Activated naive CD8-positive, alpha-beta T cell treated with anti-CD3 and anti-CD28 coated beads, Interleukin-2, amount 50 U/mL, for 24 hours (primary cell): Measurements from ENCODE around the gene NMRK2.

Source experiments
- ATAC-seq: fragments of 150-1000 bp; cut with Tn5 transposase; one replicate; pipeline ENCODE4 v1.10.0; 2021
- DNase-seq: peaks from one replicate; pipeline ENCODE4 v3.0.0; 2021
- H3K27ac Mint-ChIP-seq: one replicate; pipeline ENCODE4 v1.8.0; 2021; ENCODE audit warnings: mild to moderate bottlenecking, mixed read lengths
- H3K27me3 Mint-ChIP-seq: one replicate; pipeline ENCODE4 v1.8.0; 2021; ENCODE audit warnings: mixed read lengths
- H3K36me3 Mint-ChIP-seq: one replicate; pipeline ENCODE4 v1.8.0; 2021; ENCODE audit warnings: low read depth, mixed read lengths
- H3K4me1 Mint-ChIP-seq: one replicate; pipeline ENCODE4 v1.8.0; 2021; ENCODE audit warnings: mixed read lengths
- H3K4me3 Mint-ChIP-seq: one replicate; pipeline ENCODE4 v1.8.0; 2021; ENCODE audit warnings: mild to moderate bottlenecking, moderate library complexity, mixed read lengths
- H3K9me3 Mint-ChIP-seq: one replicate; pipeline ENCODE4 v1.8.0; 2021; ENCODE audit warnings: mixed read lengths

NMRK2 gene

DNA sequence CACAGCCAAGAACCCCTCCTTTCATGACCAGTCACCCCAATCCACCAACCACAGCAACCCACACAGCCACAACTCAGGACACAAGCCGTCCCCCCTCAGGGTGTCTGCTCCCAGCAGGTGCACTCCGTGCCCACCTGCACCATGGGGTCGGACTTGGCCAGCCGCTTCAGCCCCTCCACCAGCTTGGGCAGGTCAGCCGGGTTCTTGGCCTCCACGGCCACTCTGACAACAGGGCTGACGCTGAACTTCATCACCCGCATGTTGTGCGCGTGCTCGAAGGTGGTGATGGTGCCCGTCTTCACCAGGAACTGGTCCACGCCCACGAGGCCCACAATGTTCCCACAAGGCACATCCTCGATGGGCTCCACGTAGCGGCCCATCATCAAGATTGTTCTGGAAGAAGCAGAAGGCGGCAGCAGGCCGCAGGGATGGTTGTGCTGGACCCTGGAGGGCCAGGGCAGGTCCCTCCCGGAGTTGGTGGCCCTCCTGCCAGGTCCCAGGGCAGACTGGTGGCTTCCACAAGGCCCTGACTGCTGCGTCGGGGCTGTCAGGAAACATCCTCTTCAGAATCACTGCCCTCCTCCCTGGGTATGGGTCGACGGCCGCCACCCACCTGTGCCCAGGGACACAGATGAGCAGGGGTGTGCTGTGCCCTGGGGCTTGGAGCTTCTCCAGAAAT, 46.9 kb downstream of the NMRK2 start:
- peak overlapping the region; percentile 45 for H3K4me3 Mint-ChIP-seq
- DNase-seq (no peak), ATAC-seq (no peak)
- H3K9me3 Mint-ChIP-seq: no peaks in the 10 kb centered on the region
- peaks cover 90% of the 10 kb centered on the region for H3K36me3 Mint-ChIP-seq
- peaks cover 56% of the 10 kb centered on the region for H3K4me1 Mint-ChIP-seq
- H3K27me3 Mint-ChIP-seq: no peaks in the 10 kb centered on the region
- peak overlapping the region; percentile 73 for H3K27ac Mint-ChIP-seq

GRCh38 chr19:3980353-3981251, 47.7 kb downstream of the NMRK2 start:
- H3K4me1 Mint-ChIP-seq: peaks cover 59% of the 10 kb centered on the region
- peaks cover 89% of the 10 kb centered on the region for H3K36me3 Mint-ChIP-seq
- peak overlapping the region; percentile 98 for H3K27ac Mint-ChIP-seq

GRCh38 chr19:3981373-3981735, 48.5 kb downstream of the NMRK2 start:
- peak overlapping the region; percentile 98 for H3K27ac Mint-ChIP-seq
- H3K27me3 Mint-ChIP-seq: peaks cover 1% of the 10 kb centered on the region
- no peak for DNase-seq
- peak overlapping the region; percentile 98 for H3K4me3 Mint-ChIP-seq
- H3K36me3 Mint-ChIP-seq: peaks cover 82% of the 10 kb centered on the region
- peaks cover 61% of the 10 kb centered on the region for H3K4me1 Mint-ChIP-seq
- ATAC-seq: no peak
- H3K9me3 Mint-ChIP-seq: no peaks in the 10 kb centered on the region

More at GRCh38 chr19:3980353-3981251, 47.7 kb downstream of the NMRK2 start:
- DNase-seq (no peak), ATAC-seq (no peak)
- peaks cover 1% of the 10 kb centered on the region for H3K27me3 Mint-ChIP-seq
- peak overlapping the region; percentile 98 for H3K4me3 Mint-ChIP-seq
- H3K9me3 Mint-ChIP-seq: no peaks in the 10 kb centered on the region

DNA sequence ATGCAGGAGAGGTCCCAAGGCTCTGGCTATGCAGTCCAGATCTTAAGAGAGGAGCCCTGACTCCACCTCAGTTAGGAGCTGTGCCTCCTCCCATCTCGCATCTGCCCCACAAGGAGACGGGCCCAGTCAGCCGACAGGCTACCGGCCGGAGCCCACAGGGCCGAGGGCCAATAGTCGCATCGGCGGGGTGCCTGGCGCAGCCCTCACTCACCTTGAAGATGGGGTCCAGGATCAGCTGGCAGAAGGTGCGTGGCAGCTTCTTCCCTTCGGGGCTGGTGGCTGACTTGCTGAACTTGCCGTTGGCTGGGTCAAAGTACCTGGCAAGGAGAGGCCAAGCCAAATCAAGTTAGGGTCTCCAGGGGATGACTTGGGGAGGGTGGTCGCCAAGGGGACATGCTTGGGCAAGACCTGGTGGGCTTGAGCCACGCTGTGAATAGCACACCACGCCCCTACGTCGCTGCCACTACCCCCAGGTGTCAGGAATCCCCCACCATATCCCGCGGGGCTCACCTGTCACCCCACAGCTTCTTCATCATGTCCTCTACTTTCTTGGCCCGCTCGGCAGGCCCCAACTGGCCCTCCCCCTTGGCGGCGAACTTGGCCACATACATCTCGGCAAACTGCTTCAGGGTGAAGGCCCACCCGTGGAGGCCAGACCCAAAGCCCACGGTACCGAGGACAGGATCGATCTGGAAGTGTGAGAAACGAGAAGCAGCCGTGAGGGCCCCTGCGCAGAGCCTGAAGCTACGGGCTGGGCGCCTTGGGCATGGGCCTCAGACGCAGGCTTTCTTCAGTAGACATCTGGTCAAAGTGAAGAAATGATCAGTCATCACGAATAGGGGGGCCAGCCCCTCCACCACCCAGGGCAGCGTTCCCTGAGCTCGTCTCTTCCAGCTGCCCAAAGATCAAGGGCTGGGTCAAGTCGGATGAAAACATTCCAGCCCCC, 49.1 kb downstream of the NMRK2 start:
- Mint-ChIP-seq H3K27me3 (peaks cover 1% of the 10 kb centered on the region), H3K27ac (peak overlapping the region; percentile 98), H3K9me3 (no peaks in the 10 kb centered on the region), H3K4me1 (peaks cover 65% of the 10 kb centered on the region), H3K4me3 (peak overlapping the region; percentile 98), H3K36me3 (peaks cover 76% of the 10 kb centered on the region)
- no peak for DNase-seq
- no peak for ATAC-seq

GRCh38 chr19:3982701-3983541, 50.1 kb downstream of the NMRK2 start:
- Mint-ChIP-seq H3K36me3 (peaks cover 67% of the 10 kb centered on the region), H3K27me3 (peaks cover 1% of the 10 kb centered on the region), H3K9me3 (no peaks in the 10 kb centered on the region), H3K27ac (peak overlapping the region; percentile 98), H3K4me3 (peak overlapping the region; percentile 98), H3K4me1 (peaks cover 72% of the 10 kb centered on the region)
- ATAC-seq (peak; percentile 11), DNase-seq (no peak)

DNA sequence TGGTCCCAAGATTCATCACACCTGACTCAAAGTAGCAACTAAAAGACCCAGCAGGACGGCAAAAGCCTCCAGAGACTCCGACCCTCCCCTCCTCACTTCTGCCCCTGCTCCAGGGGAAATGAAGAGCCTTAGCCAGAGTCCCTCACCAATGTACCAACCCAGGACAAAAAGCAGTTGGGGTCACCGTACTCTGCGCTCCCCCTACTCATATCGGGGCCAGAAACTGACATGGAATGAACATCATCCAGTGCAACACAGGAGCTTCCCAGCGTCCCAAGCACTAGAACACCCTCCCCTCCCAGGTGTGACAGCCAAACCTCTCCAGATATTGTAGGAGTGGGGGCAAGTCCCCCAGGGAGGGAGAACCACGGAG, 50.7 kb downstream of the NMRK2 start:
- ATAC-seq (no peak), DNase-seq (no peak)
- Mint-ChIP-seq H3K36me3 (peaks cover 63% of the 10 kb centered on the region), H3K27ac (peak overlapping the region; percentile 98), H3K4me1 (peaks cover 72% of the 10 kb centered on the region), H3K4me3 (peak overlapping the region; percentile 98), H3K27me3 (peaks cover 1% of the 10 kb centered on the region), H3K9me3 (no peaks in the 10 kb centered on the region)

DNA sequence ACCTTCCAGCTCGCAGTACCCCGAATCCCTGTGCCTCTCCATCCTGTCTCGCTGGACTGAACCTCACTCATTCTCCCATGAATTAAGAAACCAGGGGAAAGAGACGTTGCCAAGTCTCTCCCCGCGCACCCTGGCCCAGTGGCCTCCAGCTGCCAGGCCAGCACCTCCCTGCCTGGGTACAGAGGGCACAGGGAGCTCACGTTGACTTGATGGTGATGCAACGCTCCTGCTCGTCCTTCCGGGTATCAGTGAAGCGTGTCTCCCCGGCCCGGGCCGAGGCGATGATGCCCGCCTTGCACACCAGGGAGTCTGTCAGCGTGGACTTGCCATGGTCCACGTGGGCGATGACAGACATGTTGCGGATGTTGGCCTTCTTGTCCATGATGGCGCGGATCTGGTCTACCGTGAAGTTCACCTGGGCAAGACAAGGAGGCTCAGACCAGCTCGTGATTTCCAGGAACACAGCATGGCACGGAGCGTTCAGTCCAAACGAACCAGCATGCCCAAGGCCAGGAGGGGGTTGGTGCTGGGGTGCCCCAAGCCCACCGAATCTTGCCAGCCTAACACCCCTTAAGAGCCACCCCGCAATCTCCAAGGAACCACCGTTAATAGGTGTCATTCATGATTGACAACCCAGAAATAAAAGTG, 51.2 kb downstream of the NMRK2 start:
- no peak for ATAC-seq
- H3K36me3 Mint-ChIP-seq: peaks cover 60% of the 10 kb centered on the region
- H3K9me3 Mint-ChIP-seq: no peaks in the 10 kb centered on the region
- H3K4me1 Mint-ChIP-seq: peaks cover 70% of the 10 kb centered on the region
- peak overlapping the region; percentile 98 for H3K4me3 Mint-ChIP-seq
- H3K27ac Mint-ChIP-seq: peak overlapping the region; percentile 98
- no peak for DNase-seq
- H3K27me3 Mint-ChIP-seq: peaks cover 1% of the 10 kb centered on the region

DNA sequence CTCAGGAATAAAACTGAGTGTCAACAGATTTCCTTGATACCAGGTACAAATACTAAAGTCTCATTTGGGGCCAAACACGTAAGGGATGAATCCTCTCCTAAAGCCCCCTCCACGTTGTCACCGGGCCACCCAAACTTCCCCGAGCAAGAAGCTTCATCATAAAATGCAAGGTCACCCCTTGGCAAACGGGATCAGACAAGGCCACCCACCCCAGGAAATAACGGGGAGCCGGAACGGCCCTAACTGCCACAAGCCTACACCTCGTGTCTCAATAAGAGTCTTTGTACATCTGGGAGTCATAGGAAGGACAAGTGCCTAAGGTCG, 51.7 kb downstream of the NMRK2 start:
- ATAC-seq: no peak
- Mint-ChIP-seq H3K36me3 (peaks cover 55% of the 10 kb centered on the region), H3K27ac (peak overlapping the region; percentile 98)

DNA sequence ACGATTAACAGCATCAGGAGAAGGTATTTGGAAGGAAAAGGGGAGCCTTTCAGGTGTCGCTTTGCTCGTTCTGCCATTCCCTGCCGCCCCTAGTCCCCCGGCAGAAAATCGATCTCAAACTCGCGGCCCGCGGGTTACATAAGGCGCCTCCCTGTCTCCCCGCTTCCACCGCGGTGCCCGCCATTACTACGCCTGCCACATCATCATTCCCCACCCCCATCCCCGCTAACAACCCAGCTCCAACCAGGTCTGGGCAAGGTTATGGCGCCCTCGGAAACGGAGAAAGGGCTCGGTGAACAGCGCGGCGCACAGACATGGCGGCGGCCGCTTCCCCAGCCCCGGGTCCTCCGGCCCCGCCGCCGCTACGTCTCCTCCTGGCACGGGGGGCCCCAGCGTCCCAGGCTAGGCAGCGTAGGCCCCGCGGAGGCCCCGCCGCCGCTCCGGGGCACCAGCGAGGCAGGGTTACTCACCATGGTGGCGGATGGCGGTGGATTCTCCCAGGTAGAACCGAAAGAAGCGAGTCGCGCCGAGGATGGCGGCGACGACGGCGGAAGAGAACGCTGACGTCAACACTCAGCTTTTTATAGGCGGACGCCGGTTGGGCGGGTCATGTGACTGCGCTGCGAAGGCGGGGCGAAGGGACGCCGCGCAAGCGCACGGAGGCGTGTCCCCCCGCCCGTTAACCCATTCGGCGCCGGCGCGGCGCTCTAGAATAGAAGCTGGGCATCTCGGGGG, 52.2 kb downstream of the NMRK2 start, which contains the start of gene EEF2:
Gene EEF2 (minus strand): TSS at position 556 of the 735 bp plus-strand sequence. CDS start 83 bp downstream, at position 473.
- DNase-seq: peak; percentile 92
- ATAC-seq: peak; percentile 22
- Mint-ChIP-seq H3K9me3 (no peaks in the 10 kb centered on the region), H3K4me3 (peak within 1 kb of the TSS; percentile 98), H3K27ac (peak within 1 kb of the TSS; percentile 98), H3K4me1 (peaks cover 66% of the 10 kb centered on the region), H3K27me3 (peaks cover 1% of the 10 kb centered on the region), H3K36me3 (peaks cover 51% of the 10 kb centered on the region)

More for the DNA sequence above, 51.7 kb downstream of the NMRK2 start:
- Mint-ChIP-seq H3K4me1 (peaks cover 69% of the 10 kb centered on the region), H3K4me3 (peak overlapping the region; percentile 98), H3K9me3 (no peaks in the 10 kb centered on the region), H3K27me3 (peaks cover 1% of the 10 kb centered on the region)
- no peak for DNase-seq

DNA sequence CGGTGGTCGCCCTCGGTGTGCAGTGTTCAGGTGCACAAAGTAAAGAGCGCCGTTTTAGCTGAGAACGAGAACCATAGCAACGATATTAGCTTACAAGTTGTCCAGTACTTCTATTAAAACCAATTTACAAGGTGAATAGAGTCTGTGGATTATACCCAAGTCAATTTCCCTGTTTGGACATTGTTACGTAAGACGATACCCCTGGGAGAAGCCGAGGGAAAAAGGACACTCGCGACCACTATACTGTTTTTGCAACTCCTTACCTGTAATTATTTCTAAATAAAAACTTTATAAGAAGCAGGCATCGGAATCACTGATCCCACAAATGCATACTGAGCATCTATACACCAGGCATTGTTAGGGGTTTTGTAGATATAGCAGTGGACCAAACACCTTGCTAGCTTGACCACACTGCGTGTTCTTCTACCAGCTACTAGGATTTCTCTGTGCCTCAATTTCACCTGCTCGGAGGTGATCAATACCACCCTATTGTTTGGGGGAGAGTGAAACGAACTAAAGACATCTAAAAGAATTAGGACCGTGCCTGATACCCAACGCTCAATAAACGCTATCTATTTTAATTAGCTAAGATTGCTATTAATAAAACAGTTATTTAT, 52.9 kb downstream of the NMRK2 start:
- peaks cover 45% of the 10 kb centered on the region for H3K36me3 Mint-ChIP-seq
- peak overlapping the region; percentile 98 for H3K27ac Mint-ChIP-seq
- ATAC-seq: no peak

GRCh38 chr19:3986260-3987041, 53.6 kb downstream of the NMRK2 start:
- Mint-ChIP-seq H3K4me1 (peaks cover 68% of the 10 kb centered on the region), H3K27me3 (peaks cover 1% of the 10 kb centered on the region), H3K27ac (peak overlapping the region; percentile 84), H3K9me3 (peaks cover 4% of the 10 kb centered on the region), H3K36me3 (peaks cover 38% of the 10 kb centered on the region), H3K4me3 (peak overlapping the region; percentile 98)
- ATAC-seq: peak; percentile 18
- DNase-seq: peak; percentile 68

More for the DNA sequence above, 52.9 kb downstream of the NMRK2 start:
- no peak for DNase-seq
- peaks cover 70% of the 10 kb centered on the region for H3K4me1 Mint-ChIP-seq
- H3K9me3 Mint-ChIP-seq: peaks cover 2% of the 10 kb centered on the region
- H3K27me3 Mint-ChIP-seq: peaks cover 1% of the 10 kb centered on the region
- peak overlapping the region; percentile 98 for H3K4me3 Mint-ChIP-seq
